GM12891 (cell line): Measurements from ENCODE around the gene ATP2B2.

Experiments
- PAX5 ChIP-seq: IDR thresholded peaks from 2 replicates; pipeline ENCODE4 v1.6.1; 2011; ENCODE audit warnings: low read length, moderate library complexity, mild to moderate bottlenecking; ENCODE audit not compliant: insufficient read depth, severe bottlenecking
- POLR2A ChIP-seq: IDR thresholded peaks from 2 replicates; pipeline ENCODE4 v1.6.1; 2011; ENCODE audit warnings: low read depth, low read length, control low read depth
- POLR2AphosphoS5 ChIP-seq: IDR thresholded peaks from 2 replicates; pipeline ENCODE4 v1.6.1; 2011; ENCODE audit warnings: low read depth, low read length, control low read depth
- SPI1 ChIP-seq: IDR thresholded peaks from 2 replicates; pipeline ENCODE4 v1.6.1; 2011; ENCODE audit warnings: low read depth, low read length, control low read depth
- TAF1 ChIP-seq: IDR thresholded peaks from 2 replicates; pipeline ENCODE4 v1.6.1; 2011; ENCODE audit warnings: low read depth, low read length, control low read depth

GRCh38 chr3:10518506-10519150 is 13.2 kb upstream of the ATP2B2 start:
- no peak for TF ChIP-seq TAF1
- TF ChIP-seq POLR2A: no peak
- no peak for TF ChIP-seq POLR2AphosphoS5
- TF ChIP-seq SPI1: no peak
- TF ChIP-seq PAX5: no peak
